GM12878 (cell line): ENCODE data around the gene CNN3.

Experiments used
- BRCA1 ChIP-seq: IDR thresholded peaks from 2 replicates; pipeline ENCODE4 v1.6.1; 2011; ENCODE audit warnings: low read depth, low read length, improper control_type of control experiment
- CBX3 ChIP-seq: fragments of 200-600 bp; sonication (generic); IDR thresholded peaks from 2 replicates; pipeline ENCODE4 v1.6.1; 2016; ENCODE audit warnings: low read depth, borderline replicate concordance
- CREM ChIP-seq: IDR thresholded peaks from 2 replicates; pipeline ENCODE4 v1.6.1; 2014; ENCODE audit warnings: antibody characterized with exemption, low read depth
- EZH2 ChIP-seq: IDR thresholded peaks from 2 replicates; pipeline ENCODE4 v1.6.1; 2012; ENCODE audit warnings: low read depth, mild to moderate bottlenecking, control low read depth, inconsistent platforms, low read length, borderline replicate concordance; ENCODE audit not compliant: control insufficient read depth
- HCFC1 ChIP-seq: fragments of 150-350 bp; IDR thresholded peaks from 2 replicates; pipeline ENCODE4 v1.6.1; 2014; ENCODE audit warnings: low read length
- RFX5 ChIP-seq: IDR thresholded peaks from 2 replicates; pipeline ENCODE4 v1.6.1; 2011; ENCODE audit warnings: low read depth, low read length, improper control_type of control experiment
- SRF ChIP-seq, 2 experiments: IDR thresholded peaks; 2 replicates each; pipeline ENCODE4 v1.6.1; 2011; ENCODE audit warnings: low read depth in 2 of 2, low read length in 2 of 2, mild to moderate bottlenecking in 1 of 2, moderate library complexity in 1 of 2
- STAT3 ChIP-seq: IDR thresholded peaks from 2 replicates; pipeline ENCODE4 v1.6.1; 2011; ENCODE audit warnings: low read depth, low read length, improper control_type of control experiment
- TAF1 ChIP-seq: IDR thresholded peaks from 2 replicates; pipeline ENCODE4 v1.6.1; 2011; ENCODE audit warnings: mild to moderate bottlenecking, low read depth, low read length, borderline replicate concordance

DNA sequence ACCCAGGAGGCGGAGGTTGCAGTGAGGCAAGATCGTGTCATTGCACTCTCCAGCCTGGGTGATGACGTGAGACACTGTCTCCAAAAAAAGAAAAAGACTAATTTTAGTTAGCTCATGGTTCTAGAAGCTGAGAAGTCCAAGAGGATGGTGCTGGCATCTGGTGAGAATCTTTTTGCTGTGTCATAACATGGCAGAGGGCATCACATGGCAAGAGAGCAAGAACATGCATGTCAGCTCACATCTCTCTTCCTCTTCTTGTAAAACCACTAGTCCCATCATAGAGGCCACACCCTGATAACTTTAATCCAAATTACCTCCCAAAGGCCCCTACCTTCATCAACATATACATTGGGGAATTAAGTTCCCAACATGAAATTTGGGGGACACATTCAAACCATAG lies 13.8 kb upstream of the CNN3 start:
- TF ChIP-seq RFX5 (no peak), HCFC1 (no peak), CREM (no peak), CBX3 (no peak), BRCA1 (no peak), TAF1 (no peak), STAT3 (no peak), SRF (IDR thresholded peaks at IDR 0.05; ENCODE audit: low read depth in 2 of 2, low read length in 2 of 2) (no peak), EZH2 (no peak)
